Measurements from ENCODE around the gene ASCL2.

- TF ChIP-seq CTCF (IDR thresholded peaks at IDR 0.05; ENCODE audit: low read depth, low read length, poor library complexity, severe bottlenecking) (no peak), EZH2phosphoT487 (IDR thresholded peaks at IDR 0.05; ENCODE audit: borderline replicate concordance, low read length) (no peak)
These were observed 46.5 kb upstream of the ASCL2 start for GRCh38 chr11:2316963-2317244.
